SKM-1 treated with dmso at 0.1 percent for 144 hours (cell line): ENCODE measurements around the gene BRAT1.
A peak's percentile ranks its signal among the peaks of the same experiment; 100 is the strongest.

Experiments
- DNase-seq: peaks from one replicate; lab custom pipeline; 2025; ENCODE audit not compliant: unreplicated experiment; lab: John Stamatoyannopoulos, UW

BRAT1 gene

DNA sequence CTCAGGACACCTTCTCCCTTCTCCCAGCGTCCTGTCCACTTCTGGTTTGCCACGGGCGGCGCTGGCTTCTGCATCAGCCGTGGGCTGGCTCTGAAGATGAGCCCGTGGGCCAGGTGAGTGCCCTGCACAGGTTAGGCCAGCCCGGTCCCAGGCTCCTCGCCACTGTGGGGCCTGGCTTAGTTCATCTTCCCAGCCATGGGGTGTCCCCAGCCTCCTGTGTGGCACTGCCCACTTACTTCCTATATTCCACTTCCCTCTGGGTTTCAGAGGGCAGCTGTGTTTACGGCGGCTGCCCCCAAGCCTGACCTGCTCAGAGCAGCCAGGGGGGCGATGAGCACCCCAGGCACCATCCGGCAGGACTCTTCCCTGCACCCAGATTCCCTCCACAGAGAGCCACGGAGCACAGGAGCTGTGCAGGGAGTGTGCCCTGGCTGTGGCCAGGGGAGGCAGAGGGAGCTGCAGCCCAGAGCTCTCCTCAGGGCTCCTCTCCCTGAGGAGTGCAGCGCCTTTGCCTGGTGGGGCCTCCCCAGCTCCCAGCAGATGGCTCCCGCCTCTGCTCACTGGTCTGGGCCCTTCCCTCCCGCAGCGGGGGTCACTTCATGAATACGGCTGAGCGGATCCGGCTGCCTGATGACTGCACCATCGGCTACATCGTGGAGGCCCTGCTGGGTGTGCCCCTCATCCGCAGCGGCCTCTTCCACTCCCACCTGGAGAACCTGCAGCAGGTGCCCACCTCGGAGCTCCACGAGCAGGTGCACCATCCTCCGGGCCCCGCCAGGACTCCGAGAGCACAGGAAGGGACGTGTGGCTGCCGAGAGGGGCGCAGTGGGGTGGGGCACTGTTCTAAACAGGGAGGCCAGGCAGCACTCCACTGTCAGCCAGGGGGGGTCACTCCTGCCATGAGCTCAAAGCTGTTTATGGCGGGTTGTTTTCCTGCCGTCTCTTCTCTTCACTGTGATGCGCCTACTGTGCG, 29.4 kb downstream of the BRAT1 start:
- DNase-seq = no peak

DNA sequence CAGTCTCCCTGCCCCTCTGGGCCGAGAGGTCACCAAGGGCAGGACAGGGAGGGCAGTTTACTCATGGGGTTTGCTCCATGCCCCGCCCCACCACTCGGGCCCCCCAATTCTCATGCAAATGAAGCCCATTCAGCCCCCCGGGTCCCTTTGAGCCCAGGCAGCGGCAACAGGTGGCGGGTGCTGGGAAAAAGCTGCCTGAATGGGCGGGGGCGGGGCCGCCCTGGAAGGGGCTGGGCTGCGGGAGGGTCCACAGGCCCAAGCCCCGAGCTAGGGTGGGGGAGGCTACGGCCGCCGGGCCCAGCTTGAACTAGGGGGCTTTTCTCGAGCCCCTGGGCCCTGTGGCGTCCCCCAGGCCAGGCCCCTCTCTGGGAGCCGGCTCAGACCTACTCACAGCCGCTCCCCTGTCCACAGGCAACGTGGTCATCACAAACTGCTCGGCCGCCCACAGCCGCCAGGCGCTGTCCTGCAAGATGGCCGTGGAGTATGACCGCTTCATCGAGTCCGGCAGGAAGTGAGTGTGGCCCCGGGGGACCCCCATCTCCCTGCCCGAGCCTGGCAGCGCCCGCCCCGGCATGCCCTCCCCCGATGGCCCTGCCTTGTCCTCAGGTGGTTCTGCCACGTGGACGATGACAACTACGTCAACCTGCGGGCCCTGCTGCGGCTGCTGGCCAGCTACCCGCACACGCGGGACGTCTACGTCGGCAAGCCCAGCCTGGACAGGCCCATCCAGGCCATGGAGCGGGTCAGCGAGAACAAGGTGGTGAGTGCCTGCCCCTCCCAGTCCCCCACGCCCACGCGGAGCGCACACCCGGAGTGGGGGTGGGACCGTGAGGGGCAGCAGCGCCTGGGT, 30.3 kb downstream of the BRAT1 start:
- DNase-seq = no peak

DNA sequence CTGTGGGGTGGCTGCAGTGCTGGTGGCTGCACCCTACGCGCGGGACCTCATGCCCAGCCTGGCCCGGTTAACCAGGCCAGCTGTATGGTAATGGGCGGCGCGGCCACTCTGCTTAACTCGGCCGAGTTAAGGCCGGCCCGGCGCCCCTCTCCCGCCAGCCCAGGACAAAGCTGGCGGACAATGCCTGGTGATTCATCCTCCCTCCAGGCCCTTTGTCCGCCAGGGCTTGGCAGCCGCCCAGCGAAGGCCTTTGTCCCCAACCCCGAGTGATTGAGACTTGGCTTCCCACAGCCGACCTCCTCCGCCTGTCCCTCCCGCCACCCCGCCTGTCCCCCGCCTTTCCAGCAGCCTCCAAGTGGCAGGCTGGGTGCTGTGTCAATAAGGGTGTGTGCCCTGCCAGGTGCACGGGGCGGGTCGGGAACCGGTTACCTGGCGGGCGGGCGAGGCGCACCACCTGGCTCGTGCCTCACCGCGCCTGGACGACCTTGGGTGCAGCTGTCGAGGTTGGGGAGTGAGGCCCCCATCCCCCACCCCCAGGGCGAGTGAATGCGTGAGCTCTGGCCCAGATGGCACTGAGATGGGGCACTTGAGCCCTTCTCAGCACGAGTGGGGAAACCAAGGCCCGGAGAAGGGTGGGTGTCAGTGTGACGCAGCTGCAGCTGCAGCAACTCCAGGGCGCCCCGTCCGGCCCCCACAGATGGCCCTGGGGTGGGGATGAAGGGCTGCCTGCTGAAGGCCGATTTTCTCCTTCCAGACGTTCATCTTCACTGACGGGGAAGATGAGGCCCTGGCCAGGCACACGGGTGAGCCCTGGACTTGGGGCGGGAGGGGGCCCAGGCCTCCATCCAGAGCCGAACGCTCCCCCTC, 31.1 kb downstream of the BRAT1 start:
- DNase-seq = no peak

DNA sequence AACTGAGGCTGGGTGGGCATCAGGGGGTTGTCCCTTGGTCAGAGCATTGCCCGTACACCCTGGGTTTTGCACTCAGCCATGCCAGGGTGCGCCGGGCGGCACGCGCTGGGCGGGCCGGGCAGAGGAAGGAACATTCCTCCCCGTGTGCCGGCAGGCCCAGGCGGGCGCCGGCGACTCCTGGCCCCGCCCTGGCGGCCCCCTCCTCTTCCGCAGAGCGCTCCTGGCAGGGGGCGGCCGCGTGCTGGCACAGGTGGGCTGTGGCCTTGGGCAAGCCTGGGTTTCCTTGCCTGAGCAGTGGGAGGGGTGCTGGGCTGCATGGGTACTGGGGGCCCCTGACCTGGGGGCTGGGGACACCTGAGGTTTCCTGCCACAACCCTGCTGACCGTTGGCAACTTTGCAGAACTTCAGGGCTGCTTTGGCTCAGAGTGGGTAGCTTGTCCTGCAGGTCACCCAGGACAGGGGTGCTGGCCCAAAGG, 31.8 kb downstream of the BRAT1 start:
- DNase-seq = no peak

DNA sequence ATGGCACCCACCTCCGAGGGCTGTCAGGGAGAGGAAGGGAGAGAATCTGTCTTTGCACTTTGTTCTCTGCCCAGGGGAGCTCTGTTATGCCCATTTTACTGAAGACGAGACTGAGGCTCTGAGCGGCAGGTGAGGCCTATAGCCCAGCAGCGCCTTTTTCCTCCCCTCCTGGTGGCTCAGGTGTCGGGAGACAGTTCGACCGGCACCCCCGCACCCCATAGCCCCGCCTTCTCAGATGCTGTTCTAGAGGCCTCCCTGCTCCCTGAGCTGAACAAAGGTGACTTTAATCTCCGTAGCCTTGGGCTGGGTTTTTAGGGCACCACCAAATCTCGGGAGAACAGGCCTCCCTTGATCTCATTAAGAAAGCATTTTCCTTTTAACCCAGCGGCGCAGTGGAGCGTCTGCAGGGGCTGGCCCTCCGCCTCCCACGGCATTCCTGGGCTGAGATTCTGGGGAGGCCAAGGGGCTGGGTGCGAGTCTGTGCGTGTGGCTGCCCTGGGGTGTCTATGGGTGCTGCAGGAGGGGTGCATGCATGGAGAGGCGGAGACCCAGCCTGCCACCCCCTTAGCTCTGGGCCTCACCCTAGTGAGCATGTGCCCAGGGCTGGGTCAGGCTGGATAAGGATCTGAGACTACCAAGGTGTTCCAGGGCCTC, 32.4 kb downstream of the BRAT1 start:
- DNase-seq = no peak

DNA sequence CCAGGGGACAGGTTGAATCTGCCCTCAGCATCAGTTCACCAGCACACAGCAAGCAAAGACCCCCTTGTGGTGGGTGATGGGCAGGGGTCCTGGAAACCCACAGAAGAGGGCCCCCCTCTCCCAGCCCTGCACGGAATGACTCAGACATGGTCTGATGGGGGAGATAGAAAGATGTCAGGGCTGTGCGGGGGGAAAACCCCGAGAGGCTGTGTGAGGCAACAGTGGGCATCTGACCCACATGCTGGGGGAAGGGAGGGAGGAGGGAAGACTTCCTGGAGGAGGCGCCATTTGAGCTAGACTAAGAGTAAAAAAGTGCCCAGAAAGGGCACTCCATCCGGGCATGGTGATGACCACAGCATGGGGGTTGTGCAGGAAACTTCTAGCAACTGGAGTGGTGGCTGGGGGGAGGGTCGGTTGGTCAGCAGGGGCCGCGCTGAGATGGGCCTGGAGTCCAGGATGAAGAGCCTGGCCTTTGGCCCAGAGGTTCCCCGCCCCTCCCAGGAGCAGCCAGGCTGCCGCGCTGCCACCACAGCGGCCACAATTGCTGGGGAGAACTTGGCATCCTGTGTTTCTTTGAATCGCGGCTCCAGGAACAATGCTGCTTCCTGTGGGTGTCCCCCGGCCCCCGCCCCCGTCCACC, 33.3 kb downstream of the BRAT1 start:
- no peak for DNase-seq

DNA sequence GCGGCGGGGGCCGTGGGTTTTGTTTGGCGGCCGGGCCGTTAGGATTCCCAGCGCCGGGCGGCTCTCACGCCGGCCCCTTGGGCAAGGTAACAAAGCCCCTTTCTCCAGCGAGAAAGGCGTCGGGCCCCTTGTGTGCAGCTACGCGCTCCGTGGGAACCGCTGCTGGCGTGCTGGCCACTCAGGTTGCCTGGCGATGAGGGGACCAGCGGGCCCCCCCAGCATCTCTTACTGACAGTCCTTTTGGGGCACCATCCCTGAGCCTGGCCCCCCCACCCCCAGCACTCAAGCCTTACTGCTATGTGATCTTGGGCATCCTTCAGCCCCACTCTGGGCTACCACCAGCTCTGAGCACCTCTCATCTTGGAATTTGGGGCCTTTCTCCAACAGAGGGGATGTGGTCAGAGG, 34.0 kb downstream of the BRAT1 start:
- DNase-seq = no peak

DNA sequence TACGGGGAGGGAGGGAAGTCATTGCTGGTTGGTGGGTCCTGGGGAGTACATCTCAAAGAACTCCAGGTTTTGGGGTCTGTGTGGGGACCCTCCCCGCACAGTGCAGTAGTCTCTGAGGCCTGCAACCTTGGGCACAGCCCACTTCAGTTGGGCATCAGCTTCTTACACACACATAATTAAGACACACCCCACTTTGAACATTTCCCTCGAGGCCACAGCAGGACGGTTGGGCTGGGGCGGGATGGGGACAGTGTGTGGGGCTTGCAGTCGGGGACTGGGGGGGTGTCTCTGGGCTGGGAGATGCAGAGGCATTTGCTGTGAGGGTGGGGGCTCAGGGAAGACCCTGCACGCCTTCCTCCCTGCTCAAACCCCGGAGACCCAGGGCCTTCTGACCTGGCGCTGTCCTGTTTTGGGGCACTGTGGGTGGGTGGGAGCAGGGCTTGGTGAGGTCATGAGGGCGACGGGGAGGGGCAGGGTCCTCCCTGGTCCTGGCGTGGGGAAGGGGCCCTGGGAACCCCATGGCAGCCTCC, 34.5 kb downstream of the BRAT1 start:
- no peak for DNase-seq

DNA sequence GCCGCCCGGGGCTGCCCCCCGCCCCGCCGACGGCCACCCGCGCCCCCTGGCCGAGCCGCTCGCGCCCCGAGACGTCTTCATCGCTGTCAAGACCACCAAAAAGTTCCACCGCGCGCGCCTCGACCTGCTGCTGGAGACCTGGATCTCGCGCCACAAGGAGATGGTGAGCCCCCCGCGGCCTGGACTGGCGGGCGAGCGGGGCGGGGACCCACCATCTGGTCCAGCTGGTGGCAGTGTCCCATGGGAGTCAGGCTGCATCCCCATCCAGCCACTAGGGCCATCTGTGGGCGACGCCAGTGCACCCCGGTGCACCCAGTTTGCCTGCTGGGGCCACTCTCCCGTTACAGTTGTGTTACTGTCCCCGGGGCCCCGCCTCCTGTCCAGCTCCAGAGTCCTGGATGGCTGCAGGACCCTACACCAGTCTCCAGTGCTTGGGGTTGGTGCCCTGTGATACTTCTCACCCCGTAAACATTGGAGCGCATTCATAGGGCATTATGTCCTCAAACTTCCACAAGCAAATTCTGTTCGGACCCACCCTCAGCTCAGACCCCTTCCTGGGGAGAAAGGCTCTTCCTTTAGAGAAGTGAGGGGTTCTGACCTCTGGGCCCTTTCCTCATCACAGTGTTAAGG, 35.1 kb downstream of the BRAT1 start:
- no peak for DNase-seq

DNA sequence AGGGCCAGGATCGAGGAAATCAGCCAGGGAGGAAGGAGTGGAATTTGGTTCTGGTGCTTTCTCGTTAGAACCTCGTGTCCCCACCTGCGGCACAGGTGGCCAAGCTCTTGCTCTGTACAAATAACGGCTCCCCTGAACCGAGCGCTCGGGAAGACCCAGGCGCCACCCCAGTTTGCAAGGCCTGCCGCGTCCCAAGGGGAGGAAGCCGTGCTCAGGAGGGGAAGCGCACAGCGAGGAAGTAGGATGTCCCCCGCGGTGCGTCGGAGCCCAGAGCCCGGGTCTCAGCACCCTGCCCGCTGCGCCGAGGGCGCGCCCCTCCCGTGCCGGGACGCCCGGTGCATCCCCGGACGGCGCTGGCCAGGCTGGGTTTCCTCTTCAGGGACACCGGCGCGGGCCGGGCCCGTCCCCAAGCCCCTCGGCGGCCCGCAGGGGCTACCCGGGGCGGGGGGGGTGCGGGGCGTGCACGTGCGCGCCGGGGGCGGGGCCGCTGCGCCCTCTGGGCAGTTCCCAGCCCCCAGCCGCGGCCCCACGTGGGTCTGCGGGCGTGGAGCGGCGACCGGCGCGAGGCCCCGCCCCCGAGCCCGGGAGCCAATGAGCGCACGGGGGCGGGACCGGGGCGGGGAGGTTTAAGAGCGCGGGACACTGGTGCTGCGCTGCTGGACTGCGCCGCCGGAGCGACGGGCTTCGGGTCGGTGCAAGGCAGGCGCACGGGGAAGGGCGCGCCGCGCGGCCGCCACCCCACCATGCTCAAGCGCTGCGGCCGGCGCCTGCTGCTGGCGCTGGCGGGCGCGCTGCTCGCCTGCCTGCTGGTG, 36.0 kb downstream of the BRAT1 start, which contains the start of gene LFNG:
LFNG (plus strand) TSS at position 656 of the 812 bp plus-strand sequence; CDS start at position 744, 88 bp downstream.
- peak; percentile 87 for DNase-seq

DNA sequence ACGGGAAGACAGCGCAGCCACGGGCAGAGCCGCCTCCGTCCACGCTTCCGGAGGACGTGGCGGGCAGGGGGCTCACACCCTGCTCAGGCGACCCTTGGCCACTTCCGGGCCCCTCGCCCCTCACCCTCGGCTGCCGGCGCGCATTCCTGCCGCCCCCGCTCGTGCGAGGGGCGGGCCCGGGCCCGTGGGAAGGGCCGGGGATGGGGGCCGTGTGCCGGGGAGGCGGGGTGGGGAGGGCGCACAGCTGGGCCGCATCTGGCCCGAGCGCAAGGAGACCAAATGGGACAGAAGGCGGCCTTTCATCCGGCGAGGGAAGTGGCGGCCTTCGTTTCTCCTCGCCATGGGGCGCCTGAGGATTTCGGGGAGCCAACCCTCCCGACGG, 36.6 kb downstream of the BRAT1 start:
- DNase-seq = no peak

DNA sequence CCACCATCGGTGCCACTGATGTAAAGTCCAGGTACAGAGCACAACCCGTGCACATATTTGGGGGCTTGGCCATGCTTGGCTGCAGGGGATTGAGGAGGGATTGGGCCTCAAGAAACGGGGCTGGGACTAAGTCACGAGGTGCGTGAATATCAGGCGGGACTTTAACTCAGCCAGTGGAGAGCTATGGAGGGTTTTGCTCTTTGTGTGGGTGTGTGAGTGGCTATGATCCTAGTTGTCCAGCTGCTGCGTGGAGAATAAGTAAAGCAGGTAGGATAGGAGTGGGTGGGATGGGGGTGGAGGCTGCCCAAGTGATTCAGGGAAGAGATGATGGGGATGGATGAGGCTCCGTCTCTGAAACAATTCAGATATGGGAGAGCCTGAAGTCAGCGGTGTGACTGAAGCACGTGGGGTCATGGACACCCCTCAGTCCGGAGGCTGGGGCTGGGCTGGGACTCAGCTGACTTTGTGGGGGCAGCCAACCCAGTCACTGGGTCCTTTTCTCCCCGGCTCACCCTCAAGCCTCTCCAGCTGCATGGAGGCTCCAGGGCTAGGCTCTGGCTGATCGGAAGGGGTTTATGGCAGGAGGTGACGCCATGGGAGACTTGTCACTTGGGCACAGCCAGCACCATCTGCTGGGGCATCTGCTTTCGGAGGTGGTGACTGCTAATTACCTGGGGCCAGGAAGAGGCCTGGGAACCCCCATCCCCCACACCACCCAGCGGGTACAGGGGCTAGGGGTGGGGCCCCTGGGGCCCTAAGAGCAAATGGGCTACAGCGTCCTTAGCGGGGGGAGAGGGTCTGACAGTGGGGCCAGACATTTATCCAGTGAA, 37.4 kb downstream of the BRAT1 start:
- DNase-seq = no peak

DNA sequence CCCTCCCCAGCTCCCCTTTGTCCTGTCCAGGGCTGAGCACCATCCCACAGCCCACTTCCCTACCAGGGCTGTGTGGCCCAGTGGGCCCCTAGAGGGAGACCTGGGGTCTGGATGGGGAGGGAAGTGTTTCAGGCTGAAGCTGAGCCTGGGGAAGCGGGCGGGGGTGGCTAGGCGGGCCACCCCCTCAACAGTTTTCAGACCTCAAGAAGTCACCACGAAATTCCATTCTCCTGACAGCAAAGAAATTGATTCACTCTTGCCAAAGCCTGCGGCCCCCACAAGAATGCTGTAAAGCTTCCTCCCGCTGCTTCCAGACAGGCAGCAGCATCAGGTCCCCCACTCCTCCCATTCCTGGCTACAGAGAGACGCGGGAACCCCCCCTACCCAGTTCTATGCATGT, 38.3 kb downstream of the BRAT1 start:
- DNase-seq = no peak

DNA sequence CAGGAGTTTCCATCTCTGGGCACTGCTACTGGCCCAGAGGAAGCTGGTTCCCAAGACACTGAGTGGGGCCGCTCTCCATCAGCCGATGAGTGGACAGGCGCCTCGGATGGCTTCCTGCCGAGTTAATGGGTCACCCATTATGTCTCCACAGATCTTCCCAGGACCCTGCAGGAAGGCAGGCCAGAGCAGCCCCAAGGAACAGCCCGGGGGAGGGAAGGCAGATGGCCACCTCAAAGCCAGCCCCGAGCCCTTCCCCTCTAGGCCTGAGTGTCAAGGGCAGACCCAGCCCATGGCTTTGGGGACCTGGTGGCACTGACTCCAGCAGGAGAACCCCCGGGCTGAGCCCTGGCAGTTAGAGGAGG, 39.1 kb downstream of the BRAT1 start:
- no peak for DNase-seq

DNA sequence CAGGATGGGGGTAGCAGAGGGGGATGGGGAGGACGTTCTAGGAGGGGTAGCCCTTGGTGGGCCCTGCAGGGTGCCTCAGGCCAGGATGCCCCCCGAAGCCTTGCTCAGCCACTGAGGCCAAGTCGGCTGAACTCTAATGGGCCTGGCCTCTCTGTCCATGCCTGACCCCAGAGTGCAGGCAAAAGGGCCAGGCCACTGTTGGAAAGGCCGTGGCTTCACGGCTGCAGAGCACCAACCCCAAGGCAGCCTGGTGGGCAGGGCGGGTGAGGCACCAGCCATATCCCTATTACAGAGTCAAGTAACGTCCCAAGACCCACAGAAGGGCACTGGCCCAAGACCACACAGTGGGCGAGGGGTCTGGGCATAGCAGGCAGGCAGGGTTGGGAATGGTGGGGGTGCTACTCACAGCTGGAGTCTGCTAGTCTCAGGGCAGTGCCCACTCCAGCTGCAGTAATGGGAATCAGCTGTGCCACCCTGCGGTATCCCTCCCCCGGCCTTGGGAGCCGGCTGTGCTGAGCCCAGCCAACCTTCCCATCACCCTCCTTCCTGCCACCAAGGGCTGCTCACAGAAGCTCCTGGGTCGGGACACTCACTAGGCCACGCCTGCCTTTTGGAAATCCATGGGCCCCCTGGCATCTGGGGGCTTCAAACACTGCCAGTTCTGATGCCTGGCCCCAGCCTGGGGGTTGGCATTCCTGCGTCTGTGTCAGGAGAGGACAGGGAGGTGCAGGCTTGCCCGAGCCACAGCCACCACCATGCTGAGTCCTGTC, 39.7 kb downstream of the BRAT1 start:
- DNase-seq = no peak
